BLaER1 (cell line): ENCODE results near the gene ALKBH4.
"Not testable (repeated sequence)": the region's sequence is repeated elsewhere in the genome, so short reads cannot be mapped to it uniquely, and the experiment has no call there.

Experiments used
- H3K27ac ChIP-seq: shearing (Covaris generic); formaldehyde crosslinking; 2 replicates; pipeline ENCODE4 v1.8.1; 2022
- H3K27me3 ChIP-seq: shearing (Covaris generic); formaldehyde crosslinking; 2 replicates; pipeline ENCODE4 v1.8.1; 2022
- H3K36me3 ChIP-seq: shearing (Covaris generic); formaldehyde crosslinking; 2 replicates; pipeline ENCODE4 v1.8.1; 2022
- H3K4me1 ChIP-seq: shearing (Covaris generic); formaldehyde crosslinking; 2 replicates; pipeline ENCODE4 v1.8.1; 2022
- H3K4me2 ChIP-seq: shearing (Covaris generic); formaldehyde crosslinking; 2 replicates; pipeline ENCODE4 v1.8.1; 2022
- H3K4me3 ChIP-seq: shearing (Covaris generic); formaldehyde crosslinking; 2 replicates; pipeline ENCODE4 v1.8.1; 2022
- H3K9ac ChIP-seq: shearing (Covaris generic); formaldehyde crosslinking; 2 replicates; pipeline ENCODE4 v1.8.1; 2022
- H3K9me3 ChIP-seq: shearing (Covaris generic); formaldehyde crosslinking; 2 replicates; pipeline ENCODE4 v1.8.1; 2022
- H4K20me1 ChIP-seq: shearing (Covaris generic); formaldehyde crosslinking; 2 replicates; pipeline ENCODE4 v1.8.1; 2022
- Cebpa-rat ChIP-seq: shearing (Covaris generic); IDR thresholded peaks from 2 replicates; pipeline ENCODE4 v1.8.1; 2022

ALKBH4 gene

GRCh38 chr7:102413611-102414010, 51.1 kb downstream of the ALKBH4 start:
- Histone ChIP-seq H4K20me1 (peaks cover under 1% of the 10 kb centered on the region; the same call in 1 of the 2 replicates), H3K9me3 (peaks cover 19% of the 10 kb centered on the region), H3K27me3 (no peaks in the 10 kb centered on the region), H3K27ac (no peak overlapping the region), H3K4me2 (no peak overlapping the region), H3K4me3 (no peak overlapping the region), H3K9ac (no peak overlapping the region), H3K36me3 (peaks cover 98% of the 10 kb centered on the region), H3K4me1 (peaks cover 54% of the 10 kb centered on the region)
- TF ChIP-seq Cebpa-rat: no peak

GRCh38 chr7:102413091-102413490, 51.6 kb downstream of the ALKBH4 start:
- peaks cover 5% of the 10 kb centered on the region for H4K20me1 ChIP-seq
- H3K27me3 ChIP-seq: no peaks in the 10 kb centered on the region
- H3K4me1 ChIP-seq: peaks cover 60% of the 10 kb centered on the region
- no peak overlapping the region for H3K27ac ChIP-seq
- peak overlapping the region; percentile 25 for H3K4me2 ChIP-seq
- H3K4me3 ChIP-seq: no peak overlapping the region
- H3K36me3 ChIP-seq: peaks cover 94% of the 10 kb centered on the region
- no peak for TF ChIP-seq Cebpa-rat
- no peak overlapping the region for H3K9ac ChIP-seq
- peaks cover 19% of the 10 kb centered on the region for H3K9me3 ChIP-seq

DNA sequence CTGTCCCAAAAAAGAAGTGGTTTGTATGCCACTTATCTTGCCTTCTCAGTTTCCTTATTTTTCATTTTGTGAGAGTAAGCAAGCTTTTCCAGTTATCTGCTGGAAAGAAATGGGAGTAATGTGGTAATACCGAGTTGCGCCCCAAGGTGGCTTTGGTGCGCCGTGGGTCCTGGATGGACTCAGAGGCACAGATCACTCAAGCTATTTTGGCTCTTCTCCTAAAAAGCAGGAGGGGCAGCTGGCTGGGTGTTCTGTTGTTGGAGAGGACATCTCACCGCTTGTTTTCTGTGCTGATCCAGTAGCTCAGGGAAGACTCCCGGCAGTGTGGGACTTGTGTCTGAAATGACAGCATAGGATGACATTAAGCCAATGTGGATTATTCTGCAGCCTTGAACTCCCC, 52.1 kb downstream of the ALKBH4 start:
- Histone ChIP-seq H3K9me3 (peaks cover 19% of the 10 kb centered on the region), H3K9ac (no peak overlapping the region), H3K27me3 (no peaks in the 10 kb centered on the region), H3K4me1 (peaks cover 62% of the 10 kb centered on the region), H3K36me3 (peaks cover 94% of the 10 kb centered on the region), H3K27ac (no peak overlapping the region), H3K4me3 (no peak overlapping the region), H3K4me2 (peak overlapping the region; percentile 25), H4K20me1 (peaks cover 11% of the 10 kb centered on the region)
- TF ChIP-seq Cebpa-rat: no peak

DNA sequence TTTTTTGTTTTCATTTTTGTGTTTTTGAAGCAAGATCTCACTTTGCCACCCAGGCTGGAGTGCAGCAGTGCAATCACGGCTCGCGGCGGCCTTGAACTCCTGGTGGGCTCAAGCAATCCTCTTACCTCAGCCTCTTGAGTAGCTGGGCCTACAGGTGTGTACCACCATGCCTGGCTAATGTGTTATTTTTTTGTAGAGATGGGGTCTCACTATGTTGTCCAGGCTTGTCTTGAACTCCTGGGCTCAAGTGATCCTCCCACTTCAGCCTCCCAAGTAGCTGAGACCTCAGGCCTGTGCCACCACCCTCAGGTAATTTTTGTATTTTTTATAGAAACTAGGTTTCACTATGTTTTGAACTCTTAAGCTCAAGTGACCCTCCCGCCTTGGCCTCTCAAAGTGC, 53.7 kb downstream of the ALKBH4 start:
- Histone ChIP-seq H3K4me3 (no peak overlapping the region), H3K9ac (no peak overlapping the region), H3K9me3 (peaks cover 19% of the 10 kb centered on the region), H3K4me1 (peaks cover 55% of the 10 kb centered on the region), H3K4me2 (no peak overlapping the region), H3K36me3 (peaks cover 94% of the 10 kb centered on the region), H4K20me1 (peaks cover 16% of the 10 kb centered on the region), H3K27me3 (no peaks in the 10 kb centered on the region), H3K27ac (no peak overlapping the region)
- TF ChIP-seq Cebpa-rat: no peak

- Histone ChIP-seq H3K4me2 (no peak overlapping the region), H3K9ac (no peak overlapping the region), H3K4me3 (peak overlapping the region; percentile 30; the same call in 1 of the 2 replicates), H3K4me1 (peaks cover 47% of the 10 kb centered on the region), H3K27me3 (no peaks in the 10 kb centered on the region), H3K9me3 (peaks cover 19% of the 10 kb centered on the region), H3K27ac (no peak overlapping the region), H4K20me1 (peaks cover 19% of the 10 kb centered on the region), H3K36me3 (peaks cover 94% of the 10 kb centered on the region)
- TF ChIP-seq Cebpa-rat: no peak
Measured at GRCh38 chr7:102410123-102410522, 54.5 kb downstream of the ALKBH4 start.

DNA sequence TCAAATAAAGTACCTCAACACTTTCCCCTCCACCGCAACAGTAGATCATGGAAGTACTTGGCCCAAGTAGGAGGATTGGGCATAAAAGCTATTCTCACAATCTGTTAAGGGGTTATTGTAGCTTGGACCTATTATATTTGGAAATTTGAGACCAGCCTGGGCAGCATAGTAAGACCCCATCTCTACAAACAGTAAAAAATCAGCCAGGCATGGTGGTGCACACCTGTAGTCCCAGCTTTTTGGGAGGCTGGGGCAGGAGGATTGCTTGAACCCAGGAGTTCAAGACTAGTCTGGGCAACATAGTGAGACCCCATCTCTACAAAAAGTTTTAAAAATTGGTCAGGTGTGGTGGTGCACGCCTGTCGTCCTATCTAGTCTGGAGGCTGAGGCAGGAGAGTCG, 55.3 kb downstream of the ALKBH4 start:
- Histone ChIP-seq H3K9me3 (peaks cover 19% of the 10 kb centered on the region), H3K4me1 (peaks cover 45% of the 10 kb centered on the region), H4K20me1 (peaks cover 20% of the 10 kb centered on the region), H3K9ac (no peak overlapping the region), H3K27ac (0 out of 2 replicates have a peak overlapping the region, but pooled peaks have one; percentile 33), H3K27me3 (no peaks in the 10 kb centered on the region), H3K4me3 (peak overlapping the region; percentile 30; the same call in 1 of the 2 replicates), H3K4me2 (peak overlapping the region; percentile 83), H3K36me3 (peaks cover 93% of the 10 kb centered on the region)
- TF ChIP-seq Cebpa-rat: no peak

GRCh38 chr7:102408530-102408929, 56.1 kb downstream of the ALKBH4 start:
- peaks cover 51% of the 10 kb centered on the region for H3K4me1 ChIP-seq
- H3K27me3 ChIP-seq, H3K4me3 ChIP-seq, H3K9ac ChIP-seq: not testable (repeated sequence)
- peak overlapping the region; percentile 83 for H3K4me2 ChIP-seq
- peaks cover 19% of the 10 kb centered on the region for H3K9me3 ChIP-seq
- H4K20me1 ChIP-seq: peaks cover 28% of the 10 kb centered on the region
- H3K36me3 ChIP-seq: peaks cover 93% of the 10 kb centered on the region
- peak overlapping the region; percentile 56 for H3K27ac ChIP-seq

- no peak for TF ChIP-seq Cebpa-rat
- H3K4me3 ChIP-seq: no peak overlapping the region
- no peaks in the 10 kb centered on the region for H3K27me3 ChIP-seq
- H3K36me3 ChIP-seq: peaks cover 93% of the 10 kb centered on the region
- H3K4me2 ChIP-seq: peak overlapping the region; percentile 83
- peak overlapping the region; percentile 42; the same call in 1 of the 2 replicates for H3K9ac ChIP-seq
- peaks cover 32% of the 10 kb centered on the region for H4K20me1 ChIP-seq
- H3K9me3 ChIP-seq: peaks cover 19% of the 10 kb centered on the region
- H3K4me1 ChIP-seq: peaks cover 48% of the 10 kb centered on the region
- peak overlapping the region; percentile 56 for H3K27ac ChIP-seq
Measured at GRCh38 chr7:102407910-102408309, 56.8 kb downstream of the ALKBH4 start.
